H1 (cell line): ENCODE results near the gene BCL2L11.

Experiments
- CBX5 ChIP-seq: fragments of 300-800, 300-1000 bp; sonication (generic); IDR thresholded peaks from 2 replicates; pipeline ENCODE4 v1.7.1; 2016; ENCODE audit warnings: antibody characterized with exemption, low read length, low read depth
- CHD2 ChIP-seq: IDR thresholded peaks from 2 replicates; pipeline ENCODE4 v1.6.1; 2012; ENCODE audit warnings: low read length, improper control_type of control experiment
- EZH2 ChIP-seq: fragments of 200-600 bp; sonication (generic); IDR thresholded peaks from 2 replicates; pipeline ENCODE4 v1.7.1; 2012; ENCODE audit warnings: low read depth, mild to moderate bottlenecking, moderate library complexity, low read length, inconsistent platforms; ENCODE audit not compliant: severe bottlenecking
- POLR2A ChIP-seq, 2 experiments: IDR thresholded peaks; 1 replicate in 1 of 2; 2 replicates in 1 of 2; pipeline ENCODE4 v1.6.1; 2011; ENCODE audit warnings: low read depth in 2 of 2, low read length in 2 of 2, mild to moderate bottlenecking in 2 of 2; ENCODE audit errors: control extremely low read depth in 1 of 2
- POLR2AphosphoS5 ChIP-seq: IDR thresholded peaks from 2 replicates; pipeline ENCODE4 v1.6.1; 2011; ENCODE audit warnings: low read depth, low read length
- RFX5 ChIP-seq: IDR thresholded peaks from 2 replicates; pipeline ENCODE4 v1.6.1; 2011; ENCODE audit warnings: low read depth, low read length, improper control_type of control experiment, borderline replicate concordance
- SP2 ChIP-seq: IDR thresholded peaks from 2 replicates; pipeline ENCODE4 v1.6.1; 2012; ENCODE audit warnings: mild to moderate bottlenecking, low read length, inconsistent platforms
- SRF ChIP-seq: IDR thresholded peaks from 2 replicates; pipeline ENCODE4 v1.6.1; 2011; ENCODE audit warnings: mild to moderate bottlenecking, low read depth, low read length, moderate library complexity
- TAF1 ChIP-seq: IDR thresholded peaks from 2 replicates; pipeline ENCODE4 v1.6.1; 2011; ENCODE audit warnings: mild to moderate bottlenecking, low read depth, low read length
- ZNF274 ChIP-seq: IDR thresholded peaks from 2 replicates; pipeline ENCODE4 v1.7.0; 2012; ENCODE audit warnings: low read length, borderline replicate concordance; ENCODE audit errors: extremely low read depth
- TF ChIP-seq, protein P1 (sequence below), 3 experiments: IDR thresholded peaks; 1 replicate in 2 of 3; 2 replicates in 1 of 3; pipeline versions ENCODE4 v1.5.1 to v1.6.1; 2011; ENCODE audit warnings: low read length in 3 of 3, mild to moderate bottlenecking in 3 of 3, inconsistent platforms in 2 of 3, low read depth in 1 of 3, moderate library complexity in 1 of 3; ENCODE audit not compliant: insufficient read depth in 1 of 3; ENCODE audit errors: control extremely low read depth in 1 of 3
- TF ChIP-seq, protein P2 (sequence below): IDR thresholded peaks from 2 replicates; pipeline ENCODE4 v1.6.1; 2012; ENCODE audit warnings: inconsistent platforms

DNA sequence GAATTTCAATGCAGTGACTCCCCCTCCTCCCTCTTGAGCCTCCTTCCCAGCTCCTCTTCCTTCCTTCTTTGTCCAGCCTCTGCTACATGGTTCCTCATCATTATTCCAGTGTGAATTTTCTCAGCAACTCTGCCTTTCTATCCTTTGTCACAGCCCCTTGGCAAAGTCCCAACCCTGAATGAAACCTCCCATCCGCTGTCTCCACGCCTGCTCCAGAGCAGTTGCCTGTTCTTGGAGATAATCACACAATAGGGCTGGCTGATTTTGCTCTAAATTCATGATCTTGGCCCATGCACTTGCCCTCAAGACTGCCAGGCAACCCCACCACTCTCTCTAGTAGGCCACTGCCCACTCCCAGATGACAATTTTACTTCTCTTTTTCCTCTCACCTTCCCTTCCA lies 61.4 kb downstream of the BCL2L11 start:
- TF ChIP-seq, protein P1, sequence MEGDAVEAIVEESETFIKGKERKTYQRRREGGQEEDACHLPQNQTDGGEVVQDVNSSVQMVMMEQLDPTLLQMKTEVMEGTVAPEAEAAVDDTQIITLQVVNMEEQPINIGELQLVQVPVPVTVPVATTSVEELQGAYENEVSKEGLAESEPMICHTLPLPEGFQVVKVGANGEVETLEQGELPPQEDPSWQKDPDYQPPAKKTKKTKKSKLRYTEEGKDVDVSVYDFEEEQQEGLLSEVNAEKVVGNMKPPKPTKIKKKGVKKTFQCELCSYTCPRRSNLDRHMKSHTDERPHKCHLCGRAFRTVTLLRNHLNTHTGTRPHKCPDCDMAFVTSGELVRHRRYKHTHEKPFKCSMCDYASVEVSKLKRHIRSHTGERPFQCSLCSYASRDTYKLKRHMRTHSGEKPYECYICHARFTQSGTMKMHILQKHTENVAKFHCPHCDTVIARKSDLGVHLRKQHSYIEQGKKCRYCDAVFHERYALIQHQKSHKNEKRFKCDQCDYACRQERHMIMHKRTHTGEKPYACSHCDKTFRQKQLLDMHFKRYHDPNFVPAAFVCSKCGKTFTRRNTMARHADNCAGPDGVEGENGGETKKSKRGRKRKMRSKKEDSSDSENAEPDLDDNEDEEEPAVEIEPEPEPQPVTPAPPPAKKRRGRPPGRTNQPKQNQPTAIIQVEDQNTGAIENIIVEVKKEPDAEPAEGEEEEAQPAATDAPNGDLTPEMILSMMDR (IDR thresholded peaks at IDR 0.05; ENCODE audit: control extremely low read depth in 1 of 3, insufficient read depth in 1 of 3, low read depth in 1 of 3, low read length in 3 of 3): no peak
- TF ChIP-seq POLR2AphosphoS5 (no peak), POLR2A (IDR thresholded peaks at IDR 0.05; ENCODE audit: control extremely low read depth in 1 of 2, low read depth in 2 of 2, low read length in 2 of 2) (no peak), ZNF274 (no peak), EZH2 (no peak), SRF (no peak), CHD2 (no peak), TAF1 (no peak), RFX5 (no peak), CBX5 (no peak), SP2 (no peak)
- TF ChIP-seq, protein P2, sequence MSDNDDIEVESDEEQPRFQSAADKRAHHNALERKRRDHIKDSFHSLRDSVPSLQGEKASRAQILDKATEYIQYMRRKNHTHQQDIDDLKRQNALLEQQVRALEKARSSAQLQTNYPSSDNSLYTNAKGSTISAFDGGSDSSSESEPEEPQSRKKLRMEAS: no peak
